ENCODE results near the gene ALDOC.
A peak's percentile ranks its signal among the peaks of the same experiment; 100 is the strongest.

ALDOC gene

DNA sequence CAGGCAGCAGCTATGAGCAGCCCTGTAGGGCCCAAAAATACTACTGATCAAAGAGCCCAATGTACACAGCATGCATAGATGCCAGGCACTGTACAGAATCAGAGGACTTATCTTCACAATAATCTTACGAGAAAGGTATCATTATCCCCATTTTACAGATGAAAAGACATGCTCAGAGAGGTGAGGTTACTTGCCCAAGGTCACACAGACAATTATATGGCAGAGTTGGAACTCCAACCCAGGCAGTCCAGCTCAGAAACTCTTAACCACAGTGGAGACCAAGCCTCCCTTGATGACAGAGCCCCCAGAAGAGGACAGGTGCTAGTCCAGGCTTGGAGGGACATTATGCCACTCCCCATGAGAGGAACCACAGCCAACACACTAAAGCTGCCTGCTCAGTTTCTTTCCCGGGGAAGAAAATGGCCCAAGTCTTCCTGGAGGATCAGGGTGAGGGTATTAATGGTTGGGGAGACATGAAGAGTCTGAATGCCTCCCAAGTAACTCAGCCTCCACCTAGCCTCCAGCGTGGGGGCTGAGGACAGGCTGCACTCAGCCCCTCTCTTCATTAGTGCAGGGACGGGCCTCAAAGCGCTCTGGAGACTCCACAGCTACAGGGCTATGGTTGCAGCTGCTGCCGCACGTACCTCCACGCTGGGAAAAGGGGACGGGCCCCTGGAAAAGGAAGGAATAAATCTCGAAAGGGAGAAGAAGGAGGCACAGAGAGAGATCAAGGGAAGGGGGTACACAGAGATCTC lies 25.1 kb downstream of the ALDOC start:
- H3K27ac ChIP-seq, result peak overlapping the region in 1 of 2 donors; percentile 78
- H3K4me3 ChIP-seq, result peak overlapping the region; percentile 86
- TF ChIP-seq, protein P1, sequence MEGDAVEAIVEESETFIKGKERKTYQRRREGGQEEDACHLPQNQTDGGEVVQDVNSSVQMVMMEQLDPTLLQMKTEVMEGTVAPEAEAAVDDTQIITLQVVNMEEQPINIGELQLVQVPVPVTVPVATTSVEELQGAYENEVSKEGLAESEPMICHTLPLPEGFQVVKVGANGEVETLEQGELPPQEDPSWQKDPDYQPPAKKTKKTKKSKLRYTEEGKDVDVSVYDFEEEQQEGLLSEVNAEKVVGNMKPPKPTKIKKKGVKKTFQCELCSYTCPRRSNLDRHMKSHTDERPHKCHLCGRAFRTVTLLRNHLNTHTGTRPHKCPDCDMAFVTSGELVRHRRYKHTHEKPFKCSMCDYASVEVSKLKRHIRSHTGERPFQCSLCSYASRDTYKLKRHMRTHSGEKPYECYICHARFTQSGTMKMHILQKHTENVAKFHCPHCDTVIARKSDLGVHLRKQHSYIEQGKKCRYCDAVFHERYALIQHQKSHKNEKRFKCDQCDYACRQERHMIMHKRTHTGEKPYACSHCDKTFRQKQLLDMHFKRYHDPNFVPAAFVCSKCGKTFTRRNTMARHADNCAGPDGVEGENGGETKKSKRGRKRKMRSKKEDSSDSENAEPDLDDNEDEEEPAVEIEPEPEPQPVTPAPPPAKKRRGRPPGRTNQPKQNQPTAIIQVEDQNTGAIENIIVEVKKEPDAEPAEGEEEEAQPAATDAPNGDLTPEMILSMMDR (IDR thresholded peaks at IDR 0.05), result no peak
- DNase-seq (ENCODE audit: low spot score), result no peak

DNA sequence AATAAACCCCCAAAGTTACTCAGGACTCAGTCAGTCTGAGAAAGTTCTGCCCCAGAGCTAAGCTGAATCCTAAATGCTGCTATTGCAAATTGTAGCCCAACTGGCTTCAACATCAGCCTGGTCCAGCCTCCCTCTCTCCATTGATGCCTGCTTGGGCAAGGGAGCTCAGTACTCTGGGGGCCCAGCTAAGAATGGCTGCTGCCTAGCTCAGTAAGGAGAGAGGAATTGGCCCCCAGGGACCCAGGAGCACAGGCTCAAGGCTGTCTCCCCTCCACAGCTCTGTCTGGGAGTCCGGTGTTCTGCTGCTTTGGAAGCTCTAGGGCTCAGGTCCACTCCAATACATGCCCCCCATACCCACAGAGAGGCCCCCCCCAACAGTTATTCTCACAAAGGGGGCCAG lies 25.8 kb downstream of the ALDOC start:
- DNase-seq (ENCODE audit: low spot score), result no peak
- no peak overlapping the region for H3K4me3 ChIP-seq
- H3K27ac ChIP-seq, result no peak overlapping the region
- TF ChIP-seq, protein P1 (IDR thresholded peaks at IDR 0.05), result no peak

DNA sequence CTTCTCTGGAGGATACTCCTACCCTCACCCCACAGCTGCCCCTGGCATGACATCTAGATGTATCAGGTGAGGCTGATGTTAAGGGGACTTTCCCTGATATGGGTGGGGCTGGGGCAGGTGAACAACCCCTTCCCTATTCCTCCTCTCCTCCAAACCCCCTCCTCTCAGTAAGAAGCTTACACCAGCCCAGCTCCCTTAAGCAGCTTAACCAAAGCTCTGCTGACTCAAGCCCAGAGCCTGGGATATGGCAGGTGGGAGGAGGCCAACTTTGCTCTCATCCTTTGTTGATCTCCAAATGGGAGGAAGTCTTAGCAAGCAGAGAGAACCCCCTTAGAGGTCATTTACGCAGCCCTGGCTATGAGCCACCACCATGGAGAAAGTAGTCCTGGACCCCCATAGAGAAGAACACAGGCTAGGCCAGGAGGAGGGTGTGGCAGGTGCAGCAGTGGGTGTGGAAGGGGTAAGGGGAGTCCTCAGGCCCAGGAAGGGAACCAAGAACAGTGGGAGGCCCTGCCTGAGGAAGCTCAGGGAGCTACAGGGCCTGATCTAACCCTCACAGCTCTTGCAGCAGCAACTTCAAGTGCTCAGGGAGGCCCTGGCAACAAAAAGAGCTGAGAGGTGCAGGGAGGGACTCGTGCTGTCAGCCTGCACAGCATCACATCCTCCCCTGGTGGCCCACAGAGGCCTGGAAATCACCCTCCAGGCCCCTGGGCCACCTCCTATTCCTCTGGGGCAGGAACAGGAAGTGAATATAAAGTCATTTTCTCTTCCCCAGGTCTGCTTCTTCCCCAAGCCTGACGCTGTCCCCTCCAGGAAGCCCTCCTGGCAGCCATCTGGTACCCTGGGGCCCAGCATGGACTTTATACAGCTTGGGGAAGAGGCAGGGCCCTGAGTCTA lies 27.2 kb downstream of the ALDOC start:
- TF ChIP-seq, protein P1 (IDR thresholded peaks at IDR 0.05), result no peak
- H3K27ac ChIP-seq, result no peak overlapping the region
- DNase-seq (ENCODE audit: low spot score), result no peak
- H3K4me3 ChIP-seq, result no peak overlapping the region

DNA sequence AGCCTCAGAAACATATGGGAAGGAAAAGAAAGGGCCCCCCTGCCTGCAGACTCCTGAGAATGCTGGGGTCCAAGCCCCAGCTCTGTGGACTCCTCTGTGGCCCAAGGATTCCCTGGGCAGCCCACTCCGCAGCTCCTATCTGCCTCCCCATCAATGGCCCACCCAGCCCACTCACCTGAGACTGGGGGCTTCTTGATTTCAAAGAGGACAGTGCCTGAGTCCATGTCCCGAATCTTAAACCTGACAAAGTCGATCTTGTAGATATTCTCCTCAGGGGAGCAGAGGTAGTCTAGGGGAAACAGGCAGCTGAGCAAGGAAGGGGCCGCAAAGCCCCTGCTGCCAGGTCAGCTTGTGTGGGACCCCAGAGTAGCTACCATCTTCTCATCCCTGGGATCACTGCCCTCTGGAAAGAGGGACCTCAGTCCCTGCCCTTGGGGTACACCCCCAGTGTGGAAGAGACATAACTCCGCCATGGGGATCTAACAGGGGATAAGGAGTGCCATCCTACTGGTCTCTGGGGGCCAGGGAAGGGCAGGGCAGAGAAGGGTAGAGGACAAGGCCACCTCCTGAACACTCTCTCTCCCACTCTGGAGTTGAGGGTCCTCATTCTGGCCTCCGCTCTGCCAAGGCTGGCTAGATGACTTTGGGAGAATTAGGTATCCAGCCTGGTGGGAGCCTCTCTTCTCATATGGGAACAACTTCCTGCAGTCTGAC lies 28.1 kb downstream of the ALDOC start:
- Histone ChIP-seq H3K27ac (no peak overlapping the region), H3K4me3 (no peak overlapping the region)
- DNase-seq (ENCODE audit: low spot score), result no peak
- TF ChIP-seq, protein P1 (IDR thresholded peaks at IDR 0.05), result no peak

DNA sequence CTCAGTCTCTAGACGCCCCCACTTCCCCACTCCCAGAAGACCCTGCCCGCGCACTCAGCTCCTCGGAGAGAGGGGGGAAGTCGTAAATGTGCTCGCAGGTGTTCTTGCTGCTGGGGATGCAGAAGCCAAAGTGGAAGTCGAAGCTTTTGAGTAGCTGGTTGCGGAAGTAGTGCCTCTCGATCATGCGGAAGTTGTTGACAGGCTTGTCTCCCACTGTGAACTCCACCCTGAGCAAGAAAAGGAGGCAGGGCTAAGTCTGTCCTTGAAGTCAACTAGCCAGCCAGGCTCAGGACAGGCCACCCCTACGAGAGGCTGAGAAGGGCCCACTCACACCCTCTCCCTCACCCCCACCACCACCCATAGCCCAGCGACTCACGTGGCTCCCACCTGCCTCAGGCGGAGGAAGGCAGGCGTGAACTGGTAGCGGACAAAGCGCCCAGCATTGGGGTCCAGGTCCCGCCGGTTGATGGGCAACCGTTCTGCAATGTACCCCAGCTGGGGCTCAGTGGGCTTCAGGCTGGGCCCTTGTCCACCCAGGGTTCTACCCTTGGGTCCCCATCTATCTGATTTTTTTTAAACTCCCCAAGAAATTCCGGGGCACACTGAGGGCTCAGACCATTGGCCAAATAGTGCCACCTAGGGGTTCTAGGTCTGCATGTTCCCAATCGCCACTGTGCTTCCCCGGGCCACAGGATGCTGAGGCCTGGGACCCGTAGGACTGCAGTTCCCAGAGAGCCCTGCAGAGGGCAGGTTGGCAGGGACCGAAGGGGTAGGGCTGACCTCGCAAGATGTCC lies 28.9 kb downstream of the ALDOC start:
- Histone ChIP-seq H3K27ac (peak overlapping the region in 1 of 2 donors; percentile 46), H3K4me3 (no peak overlapping the region)
- TF ChIP-seq, protein P1 (IDR thresholded peaks at IDR 0.05), result peak; percentile 63
- DNase-seq (ENCODE audit: low spot score), result no peak

DNA sequence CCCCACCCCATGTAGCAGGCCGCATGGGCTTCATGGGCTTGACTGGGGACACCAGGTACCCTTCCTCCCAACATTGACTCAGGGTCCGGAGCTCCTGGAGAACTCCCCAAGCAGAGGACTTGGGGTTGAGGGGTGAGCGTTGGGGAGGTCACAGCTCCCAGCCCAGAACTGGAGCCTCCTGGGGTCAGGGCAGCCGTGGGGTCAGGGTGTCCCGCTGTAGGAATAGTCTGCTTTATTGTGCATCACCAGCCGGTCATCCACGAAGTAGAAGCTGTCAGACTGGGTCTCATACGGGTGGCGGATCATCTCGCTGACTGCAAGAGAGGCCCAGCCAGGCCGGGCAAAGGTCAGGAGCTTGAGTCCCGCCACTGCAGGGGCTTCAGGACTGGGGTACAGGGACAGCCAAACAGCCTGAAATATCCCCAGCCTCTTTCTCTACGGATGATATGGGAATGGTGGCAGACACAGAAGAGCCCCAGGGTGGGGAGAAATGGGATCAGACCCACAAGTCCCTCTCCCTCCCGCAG lies 29.5 kb downstream of the ALDOC start:
- H3K27ac ChIP-seq, result peak overlapping the region in 1 of 2 donors; percentile 46
- no peak overlapping the region for H3K4me3 ChIP-seq

More for the DNA sequence above, 29.5 kb downstream of the ALDOC start:
- TF ChIP-seq, protein P1 (IDR thresholded peaks at IDR 0.05), result no peak
- no peak for DNase-seq (ENCODE audit: low spot score)

Measured in coronary artery (tissue), 2 donors.